GM06990 (cell line): Measurements from ENCODE around the gene PIBF1.
"Not testable (repeated sequence)": the region's sequence is repeated elsewhere in the genome, so short reads cannot be mapped to it uniquely, and the experiment has no call there.

ENCODE experiments used
- DNase-seq: peaks from one replicate; pipeline ENCODE4 v3.0.0-alpha.2; 2011; ENCODE audit not compliant: insufficient read length; ENCODE audit errors: extremely low read depth
- H3K27me3 ChIP-seq: replicated peaks from 2 replicates; pipeline ENCODE4 v1.6.0; 2011; ENCODE audit warnings: low read length; ENCODE audit not compliant: control insufficient read depth, insufficient read depth
- H3K36me3 ChIP-seq: 2 replicates; pipeline ENCODE4 v1.5.1; 2011; ENCODE audit warnings: low read length; ENCODE audit not compliant: control insufficient read depth, insufficient read depth
- H3K4me3 ChIP-seq: replicated peaks from 2 replicates; pipeline ENCODE4 v1.5.1; 2011; ENCODE audit warnings: low read depth, mild to moderate bottlenecking, control low read depth, low read length
- TF ChIP-seq, protein P1 (sequence below): IDR thresholded peaks from 2 replicates; pipeline ENCODE4 v1.5.1; 2011; ENCODE audit warnings: low read length, control low read depth, mild to moderate bottlenecking, inconsistent platforms; ENCODE audit not compliant: insufficient read depth, poor library complexity, severe bottlenecking

Gene PIBF1

DNA sequence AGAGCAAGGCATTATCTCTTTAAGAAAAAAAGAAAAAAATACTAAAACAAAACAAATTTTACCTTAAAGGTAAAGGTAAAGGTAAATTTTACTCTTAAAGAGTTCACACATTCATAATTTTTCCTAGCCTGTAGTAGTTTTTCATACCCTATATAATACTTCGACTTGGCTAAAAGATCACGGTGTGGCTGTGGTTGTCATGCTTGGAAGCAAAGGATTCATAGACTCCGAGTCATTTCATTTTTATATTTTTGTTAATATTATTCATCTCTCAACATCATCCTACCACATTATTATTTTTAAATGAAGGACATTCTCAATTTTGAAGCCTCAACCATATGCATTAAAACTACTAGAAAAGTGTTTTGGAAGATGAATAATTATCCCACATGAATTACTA is 52.7 kb downstream of the PIBF1 start:
- Histone ChIP-seq H3K27me3 (no peaks in the 10 kb centered on the region), H3K36me3 (no peaks in the 10 kb centered on the region; the same call in none of the 2 replicates), H3K4me3 (no peak overlapping the region)
- TF ChIP-seq, protein P1, sequence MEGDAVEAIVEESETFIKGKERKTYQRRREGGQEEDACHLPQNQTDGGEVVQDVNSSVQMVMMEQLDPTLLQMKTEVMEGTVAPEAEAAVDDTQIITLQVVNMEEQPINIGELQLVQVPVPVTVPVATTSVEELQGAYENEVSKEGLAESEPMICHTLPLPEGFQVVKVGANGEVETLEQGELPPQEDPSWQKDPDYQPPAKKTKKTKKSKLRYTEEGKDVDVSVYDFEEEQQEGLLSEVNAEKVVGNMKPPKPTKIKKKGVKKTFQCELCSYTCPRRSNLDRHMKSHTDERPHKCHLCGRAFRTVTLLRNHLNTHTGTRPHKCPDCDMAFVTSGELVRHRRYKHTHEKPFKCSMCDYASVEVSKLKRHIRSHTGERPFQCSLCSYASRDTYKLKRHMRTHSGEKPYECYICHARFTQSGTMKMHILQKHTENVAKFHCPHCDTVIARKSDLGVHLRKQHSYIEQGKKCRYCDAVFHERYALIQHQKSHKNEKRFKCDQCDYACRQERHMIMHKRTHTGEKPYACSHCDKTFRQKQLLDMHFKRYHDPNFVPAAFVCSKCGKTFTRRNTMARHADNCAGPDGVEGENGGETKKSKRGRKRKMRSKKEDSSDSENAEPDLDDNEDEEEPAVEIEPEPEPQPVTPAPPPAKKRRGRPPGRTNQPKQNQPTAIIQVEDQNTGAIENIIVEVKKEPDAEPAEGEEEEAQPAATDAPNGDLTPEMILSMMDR: no peak
- DNase-seq: no peak

DNA sequence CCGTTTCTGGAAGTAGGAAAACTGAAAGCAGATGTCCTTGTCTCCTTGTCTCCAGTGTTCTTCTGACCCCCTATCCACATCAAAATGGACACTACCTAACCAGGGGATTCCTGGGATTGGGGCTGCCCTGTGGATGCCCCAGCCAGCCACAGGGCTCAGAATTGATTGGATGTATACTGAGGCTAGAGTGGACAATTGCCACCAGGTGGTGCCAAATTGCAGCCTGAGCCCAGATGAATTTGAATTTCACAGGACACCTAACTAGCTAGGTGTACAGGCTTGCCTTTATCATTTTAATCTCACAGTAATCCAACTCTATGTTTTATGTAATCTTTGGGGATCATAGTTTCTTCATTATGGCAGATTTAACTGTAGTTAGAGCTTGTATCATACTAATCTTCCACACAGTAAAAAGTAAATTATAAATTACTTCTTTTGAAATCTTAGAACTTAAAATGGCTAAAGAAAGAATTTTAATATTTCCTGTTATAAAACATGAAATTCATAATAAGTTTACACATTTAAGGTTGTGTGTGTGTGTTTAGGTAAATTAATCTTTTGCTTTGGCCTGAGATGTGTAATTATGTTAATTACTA is 58.0 kb downstream of the PIBF1 start:
- no peaks in the 10 kb centered on the region for H3K36me3 ChIP-seq
- no peak for DNase-seq
- no peak overlapping the region for H3K4me3 ChIP-seq
- TF ChIP-seq, protein P1: peak; percentile 83
- H3K27me3 ChIP-seq: no peaks in the 10 kb centered on the region

DNA sequence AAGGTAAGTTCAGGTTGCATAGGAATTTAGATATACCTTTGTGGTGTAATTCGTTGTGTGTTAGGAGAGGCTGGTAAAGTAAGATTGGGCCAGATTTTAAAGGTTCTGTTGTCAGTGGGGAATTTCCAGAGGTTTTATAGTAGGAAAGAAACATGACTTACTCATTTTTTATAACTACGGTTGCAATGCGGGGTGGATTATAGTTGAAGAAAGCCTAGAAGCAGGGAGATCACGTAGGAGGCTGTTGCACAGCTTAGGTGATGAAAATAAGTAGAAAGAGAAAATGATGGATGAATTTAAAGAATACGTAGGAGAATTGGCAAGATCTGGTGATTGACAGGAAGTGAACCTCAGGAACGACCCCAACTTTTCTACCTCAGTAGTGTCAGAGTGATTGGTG is 61.1 kb downstream of the PIBF1 start:
- Histone ChIP-seq H3K36me3 (peaks cover 1% of the 10 kb centered on the region; the same call in 1 of the 2 replicates), H3K27me3 (no peaks in the 10 kb centered on the region), H3K4me3 (no peak overlapping the region)
- DNase-seq: no peak
- TF ChIP-seq, protein P1: no peak

DNA sequence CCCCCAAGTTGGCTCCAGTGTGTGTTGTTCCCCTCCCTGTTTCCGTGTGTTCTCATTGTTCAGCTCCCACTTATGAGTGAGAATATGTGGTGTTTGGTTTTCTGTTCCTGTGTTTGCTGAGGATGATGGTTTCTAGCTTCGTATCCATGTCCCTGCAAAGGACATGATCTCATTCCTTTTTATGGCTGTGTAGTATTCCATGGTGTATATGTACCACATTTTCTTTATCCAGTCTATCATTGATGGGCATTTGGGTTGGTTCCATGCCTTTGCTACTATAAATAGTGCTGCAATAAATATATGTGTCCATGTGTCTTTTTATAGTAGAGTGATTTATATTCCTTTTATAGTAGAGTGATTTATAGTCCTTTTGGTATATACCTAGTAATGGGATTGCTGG is 63.2 kb downstream of the PIBF1 start:
- DNase-seq, H3K4me3 ChIP-seq, H3K27me3 ChIP-seq, H3K36me3 ChIP-seq: not testable (repeated sequence)

DNA sequence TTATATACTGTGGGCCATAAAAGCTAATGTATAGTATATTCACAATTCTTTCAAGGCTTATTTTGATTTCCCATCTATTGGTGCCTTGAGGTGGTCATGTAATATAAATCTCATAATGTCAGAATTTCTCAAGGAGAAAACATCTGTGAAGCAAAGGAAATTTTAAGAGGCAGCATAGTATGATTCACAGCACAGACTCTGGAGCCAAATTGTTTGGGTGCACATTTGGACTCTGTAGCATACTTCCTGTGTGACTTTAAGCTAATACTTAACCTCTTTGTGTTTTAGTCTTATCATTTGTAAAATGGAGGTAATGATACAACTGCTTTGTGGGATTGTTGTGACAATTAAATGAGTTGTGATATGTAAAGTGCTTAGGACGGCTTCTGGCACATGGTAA is 67.6 kb downstream of the PIBF1 start:
- Histone ChIP-seq H3K36me3 (peaks cover 6% of the 10 kb centered on the region), H3K4me3 (no peak overlapping the region), H3K27me3 (no peaks in the 10 kb centered on the region)
- TF ChIP-seq, protein P1: no peak
- no peak for DNase-seq

DNA sequence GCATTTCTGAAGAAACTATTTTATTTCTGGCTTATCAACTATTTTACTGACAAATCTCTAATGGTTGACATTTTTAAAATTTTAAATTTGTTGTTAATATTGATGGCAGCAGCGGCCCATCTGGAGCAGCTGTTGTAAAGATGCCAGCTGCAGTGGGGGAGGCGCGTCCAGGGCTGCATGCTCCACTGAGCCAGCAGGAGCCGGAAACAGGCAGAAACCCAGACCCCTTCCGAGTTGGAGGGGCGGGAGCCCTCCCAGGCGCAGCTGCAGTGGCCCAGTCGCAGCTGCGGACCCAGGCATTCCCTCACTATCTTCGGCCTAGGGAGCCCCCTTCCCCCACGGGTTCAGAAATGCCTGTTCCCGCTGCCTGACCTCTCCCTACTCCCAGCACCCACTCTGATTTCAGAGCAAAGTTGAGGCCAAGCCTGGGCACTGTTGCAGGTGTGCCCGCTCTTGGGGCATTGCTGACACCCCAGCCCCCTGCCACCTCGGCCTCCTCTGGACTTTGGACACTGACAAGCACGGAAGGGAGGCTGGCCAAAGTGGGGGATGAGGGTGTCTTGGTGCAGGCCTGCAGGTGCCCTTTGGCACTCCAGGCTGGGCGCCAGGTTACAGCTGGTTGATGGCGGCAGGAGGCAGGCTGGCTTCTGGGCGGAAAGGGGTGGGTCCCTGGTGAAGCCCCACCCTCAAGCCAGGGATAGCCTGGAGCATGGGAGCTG is 69.2 kb downstream of the PIBF1 start:
- H3K27me3 ChIP-seq: no peaks in the 10 kb centered on the region
- TF ChIP-seq, protein P1: no peak
- no peak overlapping the region for H3K4me3 ChIP-seq
- peaks cover 6% of the 10 kb centered on the region for H3K36me3 ChIP-seq
- DNase-seq: no peak
